Neural cell (in vitro differentiated cells): Measurements from ENCODE around the gene MADCAM1. TPM values are rescaled to one million over a fixed set of nuclear protein-coding genes. Genes with fewer than 3 reads are reported as not detected.

Experiments used
- H2AFZ ChIP-seq: fragments of 200-600, 300-800 bp; sonication (generic), shearing (Covaris generic); 2 replicates; pipeline ENCODE4 v1.6.0; 2014; ENCODE audit warnings: low read depth, mild to moderate bottlenecking, antibody characterized with exemption, low read length, moderate library complexity
- H3F3A ChIP-seq: fragments of 200-600 bp; shearing (Covaris generic); 2 replicates; pipeline ENCODE4 v1.6.1; 2016; ENCODE audit warnings: mild to moderate bottlenecking, moderate library complexity, mixed read lengths, antibody characterized with exemption, low read length; ENCODE audit not compliant: insufficient read depth, poor library complexity, severe bottlenecking
- H3K27ac ChIP-seq: fragments of 200-600, 300-800 bp; sonication (generic), shearing (Covaris generic); 2 replicates; pipeline ENCODE4 v1.5.1; 2014; ENCODE audit warnings: mild to moderate bottlenecking, low read length, moderate library complexity
- H3K27me3 ChIP-seq: fragments of 300-800, 200-600 bp; sonication (generic), shearing (Covaris generic); 2 replicates; pipeline ENCODE4 v1.6.0; 2014; ENCODE audit warnings: mild to moderate bottlenecking, low read depth, low read length, moderate library complexity; ENCODE audit not compliant: insufficient read depth
- H3K36me3 ChIP-seq: fragments of 300-800, 200-600 bp; sonication (generic), shearing (Covaris generic); 2 replicates; pipeline ENCODE4 v1.5.1; 2014; ENCODE audit warnings: mild to moderate bottlenecking, antibody characterized with exemption, low read length, moderate library complexity; ENCODE audit not compliant: insufficient read depth
- H3K4me2 ChIP-seq: fragments of 300-800, 200-600 bp; sonication (generic), shearing (Covaris generic); 2 replicates; pipeline ENCODE4 v1.6.0; 2014; ENCODE audit warnings: mild to moderate bottlenecking, low read length
- H3K4me3 ChIP-seq: fragments of 300-800, 200-600 bp; sonication (generic), shearing (Covaris generic); 2 replicates; pipeline ENCODE4 v1.5.1; 2014; ENCODE audit warnings: mild to moderate bottlenecking, low read length, moderate library complexity
- H3K79me2 ChIP-seq: fragments of 200-600 bp; shearing (Covaris generic); replicated peaks from 2 replicates; pipeline ENCODE4 v1.6.0; 2014; ENCODE audit warnings: mild to moderate bottlenecking, low read length, moderate library complexity; ENCODE audit not compliant: insufficient read depth
- H3K9ac ChIP-seq: fragments of 300-800, 200-600 bp; sonication (generic), shearing (Covaris generic); 2 replicates; pipeline ENCODE4 v1.6.1; 2016; ENCODE audit warnings: mild to moderate bottlenecking, low read length, mixed read lengths
- H3K9me2 ChIP-seq: fragments of 200-600 bp; shearing (Covaris generic); 2 replicates; pipeline ENCODE4 v1.6.1; 2016; ENCODE audit warnings: mild to moderate bottlenecking, low read length, mixed read lengths; ENCODE audit not compliant: insufficient read depth
- H3K9me3 ChIP-seq: fragments of 200-600, 300-800 bp; sonication (generic), shearing (Covaris generic); 2 replicates; pipeline ENCODE4 v1.6.1; 2016; ENCODE audit warnings: mild to moderate bottlenecking, mixed run types, low read length, moderate library complexity, mixed read lengths
- H4K20me1 ChIP-seq: fragments of 200-600 bp; shearing (Covaris generic); 2 replicates; pipeline ENCODE4 v1.6.1; 2016; ENCODE audit warnings: mild to moderate bottlenecking, mixed run types; ENCODE audit not compliant: insufficient read depth
- EP300 ChIP-seq: fragments of 450-650 bp; conservative IDR thresholded peaks from 2 replicates; pipeline ENCODE4 v1.6.1; 2014; ENCODE audit warnings: antibody characterized with exemption, mild to moderate bottlenecking, moderate library complexity; ENCODE audit not compliant: poor library complexity, severe bottlenecking
- EZH2 ChIP-seq: fragments of 200-600, 300-800 bp; shearing (Covaris generic), sonication (generic); IDR thresholded peaks from 2 replicates; pipeline ENCODE4 v1.6.1; 2014; ENCODE audit warnings: antibody characterized with exemption, low read length, borderline replicate concordance, mild to moderate bottlenecking; ENCODE audit not compliant: insufficient read depth, poor library complexity, severe bottlenecking
- MXI1 ChIP-seq: fragments of 450-650 bp; conservative IDR thresholded peaks from 2 replicates; pipeline ENCODE4 v1.6.1; 2014; ENCODE audit warnings: antibody characterized with exemption, mild to moderate bottlenecking; ENCODE audit not compliant: poor library complexity, severe bottlenecking
- POLR2AphosphoS5 ChIP-seq: IDR thresholded peaks from 2 replicates; pipeline ENCODE4 v1.6.1; 2012
- RAD21 ChIP-seq: fragments of 450-650 bp; conservative IDR thresholded peaks from 2 replicates; pipeline ENCODE4 v1.6.1; 2014; ENCODE audit warnings: antibody characterized with exemption, mild to moderate bottlenecking, moderate library complexity
- REST ChIP-seq: IDR thresholded peaks from 2 replicates; pipeline ENCODE4 v1.6.1; 2012; ENCODE audit warnings: borderline replicate concordance
- SMC3 ChIP-seq: fragments of 450-650 bp; conservative IDR thresholded peaks from 2 replicates; pipeline ENCODE4 v1.6.1; 2014; ENCODE audit warnings: antibody characterized with exemption, mild to moderate bottlenecking, moderate library complexity; ENCODE audit not compliant: poor library complexity
- TAF1 ChIP-seq: IDR thresholded peaks from 2 replicates; pipeline ENCODE4 v1.6.1; 2012; ENCODE audit warnings: low read depth
- polyA plus RNA-seq: library from polyadenylated mRNA; depleted of rRNA; stranded (reverse); fragments of >200 nt; gene quantifications from 2 replicates; pipeline ENCODE4 v1.2.3, GENCODE V29; 2014
- TF ChIP-seq, protein P1 (sequence below): fragments of 450-650 bp; IDR thresholded peaks from 2 replicates; pipeline ENCODE4 v1.5.1; 2014; ENCODE audit warnings: antibody characterized with exemption, mild to moderate bottlenecking, moderate library complexity; ENCODE audit not compliant: poor library complexity, severe bottlenecking

The MADCAM1 gene
- polyA plus RNA-seq, 1 donor from 2014 or later, result 1.0 TPM

- H3K9me2 ChIP-seq, result no peaks in the 10 kb centered on the region
- no peaks in the 10 kb centered on the region for H4K20me1 ChIP-seq
- TF ChIP-seq EP300, result no peak
- TF ChIP-seq RAD21, result no peak
- peak; percentile 55 for TF ChIP-seq POLR2AphosphoS5
- no peaks in the 10 kb centered on the region for H3K27me3 ChIP-seq
- H3K27ac ChIP-seq, result peak within 1 kb of the TSS; percentile 93
- H3K4me3 ChIP-seq, result peak within 1 kb of the TSS; percentile 83
- H3K79me2 ChIP-seq, result peaks cover 3% of the 10 kb centered on the region
- H3K36me3 ChIP-seq, result no peaks in the 10 kb centered on the region
- peak within 1 kb of the TSS; percentile 45 for H3K4me2 ChIP-seq
- no peaks in the 10 kb centered on the region for H3K9me3 ChIP-seq
- peak within 1 kb of the TSS; percentile 60 for H2AFZ ChIP-seq
- peak within 1 kb of the TSS; percentile 92 for H3K9ac ChIP-seq
- no peaks in the 10 kb centered on the region for H3F3A ChIP-seq
These were observed 35.2 kb upstream of the MADCAM1 start, which contains the start of gene SHC2 for GRCh38 chr19:460877-461720. SHC2 (minus strand) TSS chr19:461033; CDS start chr19:460996, 37 bp downstream.

GRCh38 chr19:461721-462551 lies 34.4 kb upstream of the MADCAM1 start:
- TF ChIP-seq POLR2AphosphoS5, result peak; percentile 59
- no peak for TF ChIP-seq MXI1
- peak overlapping the region; percentile 62 for H3K4me3 ChIP-seq
- no peaks in the 10 kb centered on the region for H4K20me1 ChIP-seq
- peaks cover 3% of the 10 kb centered on the region for H3K79me2 ChIP-seq
- no peaks in the 10 kb centered on the region for H3K9me3 ChIP-seq
- H3K27ac ChIP-seq, result peak overlapping the region; percentile 42
- peak overlapping the region; percentile 69 for H3K9ac ChIP-seq
- no peak overlapping the region for H3K4me2 ChIP-seq
- H3K36me3 ChIP-seq, result no peaks in the 10 kb centered on the region
- H2AFZ ChIP-seq, result no peak overlapping the region
- H3K9me2 ChIP-seq, result no peaks in the 10 kb centered on the region
- H3F3A ChIP-seq, result no peaks in the 10 kb centered on the region
- no peaks in the 10 kb centered on the region for H3K27me3 ChIP-seq

- Histone ChIP-seq H3K4me3 (no peak overlapping the region), H3K4me2 (no peak overlapping the region), H3K9me3 (no peaks in the 10 kb centered on the region), H3K36me3 (no peaks in the 10 kb centered on the region), H3F3A (no peaks in the 10 kb centered on the region), H3K9ac (no peak overlapping the region), H3K27me3 (no peaks in the 10 kb centered on the region), H3K27ac (no peak overlapping the region), H3K9me2 (no peaks in the 10 kb centered on the region), H2AFZ (no peak overlapping the region), H4K20me1 (no peaks in the 10 kb centered on the region), H3K79me2 (peaks cover 3% of the 10 kb centered on the region)
- no peak for TF ChIP-seq TAF1
- TF ChIP-seq, protein P1, sequence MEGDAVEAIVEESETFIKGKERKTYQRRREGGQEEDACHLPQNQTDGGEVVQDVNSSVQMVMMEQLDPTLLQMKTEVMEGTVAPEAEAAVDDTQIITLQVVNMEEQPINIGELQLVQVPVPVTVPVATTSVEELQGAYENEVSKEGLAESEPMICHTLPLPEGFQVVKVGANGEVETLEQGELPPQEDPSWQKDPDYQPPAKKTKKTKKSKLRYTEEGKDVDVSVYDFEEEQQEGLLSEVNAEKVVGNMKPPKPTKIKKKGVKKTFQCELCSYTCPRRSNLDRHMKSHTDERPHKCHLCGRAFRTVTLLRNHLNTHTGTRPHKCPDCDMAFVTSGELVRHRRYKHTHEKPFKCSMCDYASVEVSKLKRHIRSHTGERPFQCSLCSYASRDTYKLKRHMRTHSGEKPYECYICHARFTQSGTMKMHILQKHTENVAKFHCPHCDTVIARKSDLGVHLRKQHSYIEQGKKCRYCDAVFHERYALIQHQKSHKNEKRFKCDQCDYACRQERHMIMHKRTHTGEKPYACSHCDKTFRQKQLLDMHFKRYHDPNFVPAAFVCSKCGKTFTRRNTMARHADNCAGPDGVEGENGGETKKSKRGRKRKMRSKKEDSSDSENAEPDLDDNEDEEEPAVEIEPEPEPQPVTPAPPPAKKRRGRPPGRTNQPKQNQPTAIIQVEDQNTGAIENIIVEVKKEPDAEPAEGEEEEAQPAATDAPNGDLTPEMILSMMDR, result no peak
- no peak for TF ChIP-seq MXI1
- no peak for TF ChIP-seq RAD21
- no peak for TF ChIP-seq REST
- no peak for TF ChIP-seq EZH2
- TF ChIP-seq EP300, result no peak
- TF ChIP-seq POLR2AphosphoS5, result no peak
- TF ChIP-seq SMC3, result no peak
These were observed 32.6 kb upstream of the MADCAM1 start for GRCh38 chr19:463483-464207.
